Uterus (tissue), 4 donors: ENCODE measurements around the gene RPRD2. TPM values are rescaled to one million over a fixed set of nuclear protein-coding genes. Genes with fewer than 3 reads are reported as not detected.

ENCODE experiments used
- DNase-seq, 2 donors: peaks; one replicate each; pipeline ENCODE4 v3.0.0-alpha.2; 2019 to 2020
- H3K27ac ChIP-seq, 2 donors: fragments of 200-600 bp; sonication (generic); 1 replicate in 1 of 2; 2 replicates in 1 of 2; pipeline ENCODE4 v1.5.1; 2016 to 2018
- H3K27me3 ChIP-seq, 2 donors: fragments of 200-600 bp; sonication (generic); one replicate each; pipeline ENCODE4 v1.5.1; 2018 to 2019; ENCODE audit warnings: control low read depth in 1 of 2
- H3K36me3 ChIP-seq, 2 donors: fragments of 200-600 bp; sonication (generic); one replicate each; pipeline ENCODE4 v1.5.1; 2019; ENCODE audit warnings: control low read depth in 1 of 2
- H3K4me1 ChIP-seq, 2 donors: fragments of 200-600 bp; sonication (generic); one replicate each; pipeline ENCODE4 v1.5.1; 2018 to 2019; ENCODE audit warnings: control low read depth in 1 of 2
- H3K4me3 ChIP-seq, 2 donors: fragments of 200-600 bp; sonication (generic); 1 replicate in 1 of 2; 2 replicates in 1 of 2; pipeline ENCODE4 v1.5.1; 2018 to 2019; ENCODE audit warnings: mild to moderate bottlenecking in 1 of 2
- H3K9me3 ChIP-seq, 2 donors: fragments of 200-600 bp; sonication (generic); one replicate each; pipeline ENCODE4 v1.5.1; 2019; ENCODE audit warnings: control low read depth in 1 of 2
- CTCF ChIP-seq, 4 experiments: fragments of 200-600 bp in 2 of 4; fragments of 450-650 bp in 2 of 4; sonication (generic) in 2 of 4; IDR thresholded peaks; one replicate each; pipeline ENCODE4 v1.5.1; 2016 to 2019; ENCODE audit warnings: antibody characterized with exemption in 4 of 4, mild to moderate bottlenecking in 2 of 4, moderate library complexity in 1 of 4
- POLR2A ChIP-seq, 2 donors: fragments of 450-650 bp; IDR thresholded peaks; one replicate each; pipeline ENCODE4 v1.6.1; 2016; ENCODE audit warnings: antibody characterized with exemption in 2 of 2, mild to moderate bottlenecking in 1 of 2, moderate library complexity in 1 of 2
- intact Hi-C: fragments of 100-400 bp; cut with DNase I; formaldehyde crosslinking; loops from one replicate; pipeline ENCODE4 v1.15.1; 2023; ENCODE audit warnings: low total_unique reads
- total RNA-seq, 4 donors: library from RNA; depleted of rRNA in 3 of 4; stranded (reverse); fragments of >200 nt in 3 of 4; gene quantifications; one replicate each; pipeline versions ENCODE4 v1.1.0 to v1.2.4, GENCODE V29; 2014 to 2023
- donor health status: DM: yes; HTN: yes; CAD: no.

RPRD2 gene
- total RNA-seq, 4 donors from 2014 or later = 17.1 to 77.1 (median 37.9) TPM

DNA sequence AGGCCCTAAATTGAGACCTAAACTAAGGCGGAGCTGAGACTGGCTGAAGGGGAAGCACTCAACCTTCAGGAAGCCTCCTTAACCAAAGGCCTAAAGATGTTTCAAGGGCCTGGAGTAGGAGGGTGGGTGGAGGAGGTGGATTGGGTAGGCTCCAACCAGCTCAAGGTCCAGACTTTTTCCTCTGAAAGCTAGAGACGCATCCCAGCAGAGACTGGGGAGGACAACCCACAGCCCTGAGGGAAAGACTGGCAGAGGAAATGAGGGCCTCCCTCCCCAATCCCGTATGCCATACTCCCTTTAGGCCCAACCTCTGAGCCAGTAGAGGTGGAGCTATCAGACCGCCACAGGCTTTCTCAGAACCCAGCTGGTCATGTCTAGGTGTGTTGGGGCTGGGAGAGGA is 145.0 kb downstream of the RPRD2 start:
- no peak for TF ChIP-seq CTCF (IDR thresholded peaks at IDR 0.05)
- TF ChIP-seq POLR2A (IDR thresholded peaks at IDR 0.05) = no peak
- intact Hi-C loops = no loop called here
- no peaks in the 10 kb centered on the region for H3K9me3 ChIP-seq
- H3K4me3 ChIP-seq = no peak overlapping the region
- DNase-seq = no peak
- no peaks in the 10 kb centered on the region for H3K36me3 ChIP-seq
- H3K27ac ChIP-seq = peak overlapping the region; percentile 73 to 78
- H3K4me1 ChIP-seq = no peaks in the 10 kb centered on the region
- H3K27me3 ChIP-seq = no peaks in the 10 kb centered on the region

- Histone ChIP-seq H3K9me3 (no peaks in the 10 kb centered on the region), H3K36me3 (no peaks in the 10 kb centered on the region), H3K4me3 (no peak overlapping the region), H3K27me3 (no peaks in the 10 kb centered on the region), H3K27ac (no peak overlapping the region), H3K4me1 (no peaks in the 10 kb centered on the region)
- no peak for DNase-seq
- TF ChIP-seq POLR2A (IDR thresholded peaks at IDR 0.05) (no peak), CTCF (IDR thresholded peaks at IDR 0.05) (no peak)
- intact Hi-C loops = no loop called here
Measured at GRCh38 chr1:150511551-150511950, 147.6 kb downstream of the RPRD2 start.

GRCh38 chr1:150511985-150512660 is 148.2 kb downstream of the RPRD2 start:
- no peaks in the 10 kb centered on the region for H3K4me1 ChIP-seq
- no peak overlapping the region for H3K4me3 ChIP-seq
- H3K27ac ChIP-seq = no peak overlapping the region
- no peaks in the 10 kb centered on the region for H3K27me3 ChIP-seq
- TF ChIP-seq POLR2A (IDR thresholded peaks at IDR 0.05) (no peak), CTCF (IDR thresholded peaks at IDR 0.05) (no peak)
- DNase-seq = no peak
- H3K36me3 ChIP-seq = no peaks in the 10 kb centered on the region
- intact Hi-C loops = no loop called here
- no peaks in the 10 kb centered on the region for H3K9me3 ChIP-seq

- H3K36me3 ChIP-seq = no peaks in the 10 kb centered on the region
Measured at GRCh38 chr1:150512846-150513245, 148.9 kb downstream of the RPRD2 start.

More at GRCh38 chr1:150512846-150513245, 148.9 kb downstream of the RPRD2 start:
- Histone ChIP-seq H3K27me3 (no peaks in the 10 kb centered on the region), H3K9me3 (no peaks in the 10 kb centered on the region), H3K27ac (no peak overlapping the region), H3K4me3 (no peak overlapping the region), H3K4me1 (no peaks in the 10 kb centered on the region)
- DNase-seq = no peak
- intact Hi-C loops = no loop called here
- TF ChIP-seq CTCF (IDR thresholded peaks at IDR 0.05) (no peak), POLR2A (IDR thresholded peaks at IDR 0.05) (no peak)
